ENCODE results near the gene LDHAL6A. TPM values are rescaled to one million over a fixed set of nuclear protein-coding genes. Genes with fewer than 3 reads are reported as not detected.
"Not testable (repeated sequence)": the region's sequence is repeated elsewhere in the genome, so short reads cannot be mapped to it uniquely, and the experiment has no call there.

LDHAL6A gene
- not detected for total RNA-seq
- long read RNA-seq, partial matches to known transcripts = 0 of 2 reads
- long read RNA-seq, other reads (novel, unspliced or antisense) = 2 of 2 reads

- no peak within 1 kb of the TSS for H3K4me3 ChIP-seq
- ATAC-seq = peak; percentile 34
Observed at GRCh38 chr11:18455686-18456372, at the start of gene LDHAL6A. Gene LDHAL6A (plus strand): TSS chr11:18455856. CDS start chr11:18456681, 825 bp downstream.

GRCh38 chr11:18407400-18407799, 48.3 kb upstream of the LDHAL6A start:
- H3K27ac ChIP-seq; DNase-seq; H3K9me3 ChIP-seq; intact Hi-C loops (cut with DNase I); H3K4me1 ChIP-seq; ATAC-seq; H3K4me3 ChIP-seq; H3K27me3 ChIP-seq: not testable (repeated sequence)
- H3K36me3 ChIP-seq = peaks cover 66% of the 10 kb centered on the region

More at GRCh38 chr11:18455686-18456372, at the start of gene LDHAL6A:
- H3K27me3 ChIP-seq = no peaks in the 10 kb centered on the region
- intact Hi-C loops (cut with DNase I) = no loop called here
- no peaks in the 10 kb centered on the region for H3K36me3 ChIP-seq
- no peak for TF ChIP-seq CTCF (IDR thresholded peaks at IDR 0.05)
- no peaks in the 10 kb centered on the region for H3K9me3 ChIP-seq
- no peak within 1 kb of the TSS for H3K27ac ChIP-seq
- no peak for DNase-seq
- H3K4me1 ChIP-seq = no peaks in the 10 kb centered on the region

- intact Hi-C loops (cut with DNase I) = no loop called here
Observed at GRCh38 chr11:18408558-18409291, 46.9 kb upstream of the LDHAL6A start.

GRCh38 chr11:18416459-18416858, 39.2 kb upstream of the LDHAL6A start:
- no peak for TF ChIP-seq CTCF (IDR thresholded peaks at IDR 0.05)
- H3K9me3 ChIP-seq = no peaks in the 10 kb centered on the region
- H3K27ac ChIP-seq = no peak overlapping the region
- ATAC-seq (no peak), DNase-seq (no peak)
- no peaks in the 10 kb centered on the region for H3K27me3 ChIP-seq
- intact Hi-C loops (cut with DNase I) = no loop called here
- H3K4me3 ChIP-seq = no peak overlapping the region
- no peaks in the 10 kb centered on the region for H3K36me3 ChIP-seq
- no peaks in the 10 kb centered on the region for H3K4me1 ChIP-seq

More at GRCh38 chr11:18408558-18409291, 46.9 kb upstream of the LDHAL6A start:
- Histone ChIP-seq H3K27ac (no peak overlapping the region), H3K27me3 (no peaks in the 10 kb centered on the region), H3K4me3 (no peak overlapping the region), H3K4me1 (no peaks in the 10 kb centered on the region), H3K36me3 (peaks cover 53% of the 10 kb centered on the region), H3K9me3 (no peaks in the 10 kb centered on the region)
- no peak for DNase-seq
- no peak for ATAC-seq
- TF ChIP-seq CTCF (IDR thresholded peaks at IDR 0.05) = no peak

- Histone ChIP-seq H3K4me1 (no peaks in the 10 kb centered on the region), H3K36me3 (no peaks in the 10 kb centered on the region), H3K4me3 (no peak overlapping the region), H3K27ac (no peak overlapping the region), H3K9me3 (no peaks in the 10 kb centered on the region), H3K27me3 (no peaks in the 10 kb centered on the region)
- intact Hi-C loops (cut with DNase I) = no loop called here
- DNase-seq (no peak), ATAC-seq (no peak)
- no peak for TF ChIP-seq CTCF (IDR thresholded peaks at IDR 0.05)
Observed at GRCh38 chr11:18419040-18419439, 36.6 kb upstream of the LDHAL6A start.

GRCh38 chr11:18420067-18420466, 35.6 kb upstream of the LDHAL6A start:
- DNase-seq (no peak), ATAC-seq (no peak)
- Histone ChIP-seq H3K4me3 (no peak overlapping the region), H3K9me3 (no peaks in the 10 kb centered on the region), H3K36me3 (no peaks in the 10 kb centered on the region), H3K27ac (no peak overlapping the region), H3K4me1 (no peaks in the 10 kb centered on the region), H3K27me3 (no peaks in the 10 kb centered on the region)
- no peak for TF ChIP-seq CTCF (IDR thresholded peaks at IDR 0.05)
- intact Hi-C loops (cut with DNase I) = no loop called here

Data from upper lobe of right lung (tissue), 1 donor.